IMR-90 (cell line): Measurements from ENCODE around the gene RIIAD1. TPM values are rescaled to one million over a fixed set of nuclear protein-coding genes. Genes with fewer than 3 reads are reported as not detected.

Source experiments
- ATAC-seq: fragments of 200-7000 bp; cut with Tn5 transposase; 2 replicates; pipeline ENCODE4 v1.9.1; 2020; ENCODE audit warnings: low read depth, mild to moderate bottlenecking, moderate library complexity
- BruUV-seq: library from RNA; stranded (reverse); fragments of 400-500 nt; replicated peaks from 2 replicates; lab custom pipeline; 2021; lab: Mats Ljungman, UMichigan
- CTCF ChIA-PET: fragments of 300-600 bp; formaldehyde crosslinking; extraction: SDS; loops from one replicate; lab custom pipeline; 2021; ENCODE audit warnings: antibody characterized with exemption; lab: Yijun Ruan, JAX
- POLR2A ChIA-PET: fragments of 300-600 bp; sonication (Branson Sonifier 250); formaldehyde crosslinking; loops from one replicate; lab custom pipeline; 2022; ENCODE audit warnings: antibody characterized with exemption; ENCODE audit not compliant: unreplicated experiment; lab: Charles Lee
- DNase-seq: peaks from one replicate; pipeline ENCODE4 v3.0.0; 2013
- H2AFZ ChIP-seq: replicated peaks from 2 replicates; pipeline ENCODE3; 2013; ENCODE audit warnings: low read length, mild to moderate bottlenecking; ENCODE audit not compliant: poor library complexity
- H2AK5ac ChIP-seq: 2 replicates; pipeline ENCODE4 v1.6.1; 2013; ENCODE audit warnings: low read depth, low read length, inconsistent platforms
- H2AK9ac ChIP-seq: replicated peaks from 2 replicates; pipeline ENCODE3; 2013; ENCODE audit warnings: mild to moderate bottlenecking, low read depth, low read length, moderate library complexity; ENCODE audit not compliant: poor library complexity
- H2BK120ac ChIP-seq: 2 replicates; pipeline ENCODE4 v1.6.1; 2013; ENCODE audit warnings: low read depth, low read length, inconsistent platforms
- H2BK15ac ChIP-seq: 3 replicates; pipeline ENCODE4 v1.6.1; 2013; ENCODE audit warnings: low read depth, low read length, inconsistent platforms
- H2BK20ac ChIP-seq: 2 replicates; pipeline ENCODE4 v1.6.1; 2013; ENCODE audit warnings: low read depth, mild to moderate bottlenecking, inconsistent platforms, low read length, moderate library complexity
- H2BK5ac ChIP-seq: 2 replicates; pipeline ENCODE4 v1.6.1; 2013; ENCODE audit warnings: mild to moderate bottlenecking, low read depth, low read length, inconsistent platforms; ENCODE audit not compliant: poor library complexity, severe bottlenecking
- H3K14ac ChIP-seq: replicated peaks from 2 replicates; pipeline ENCODE4 v1.6.1; 2013; ENCODE audit warnings: low read depth, low read length, inconsistent platforms
- H3K18ac ChIP-seq: 2 replicates; pipeline ENCODE4 v1.6.1; 2013; ENCODE audit warnings: low read depth, low read length, control low read depth
- H3K23ac ChIP-seq: 2 replicates; pipeline ENCODE4 v1.6.1; 2013; ENCODE audit warnings: low read depth, low read length, inconsistent platforms
- H3K27ac ChIP-seq: 2 replicates; pipeline ENCODE4 v1.5.1; 2013; ENCODE audit warnings: mild to moderate bottlenecking, control low read depth, low read length; ENCODE audit not compliant: insufficient read depth
- H3K27me3 ChIP-seq: 2 replicates; pipeline ENCODE4 v1.6.1; 2013; ENCODE audit warnings: low read length; ENCODE audit not compliant: control insufficient read depth, insufficient read depth
- H3K36me3 ChIP-seq: 2 replicates; pipeline ENCODE4 v1.6.1; 2013; ENCODE audit warnings: low read length, mixed read lengths; ENCODE audit not compliant: control insufficient read depth, insufficient read depth
- H3K4ac ChIP-seq: 2 replicates; pipeline ENCODE4 v1.6.1; 2013; ENCODE audit warnings: low read depth, low read length, inconsistent platforms
- H3K4me1 ChIP-seq: 2 replicates; pipeline ENCODE4 v1.6.1; 2013; ENCODE audit warnings: low read length, mixed read lengths; ENCODE audit not compliant: control insufficient read depth, insufficient read depth
- H3K4me2 ChIP-seq: 2 replicates; pipeline ENCODE4 v1.6.1; 2013; ENCODE audit warnings: low read depth, mild to moderate bottlenecking, control low read depth, low read length, moderate library complexity
- H3K4me3 ChIP-seq: 2 replicates; pipeline ENCODE4 v1.5.1; 2013; ENCODE audit warnings: low read depth, mild to moderate bottlenecking, control low read depth, low read length, moderate library complexity; ENCODE audit not compliant: insufficient read depth
- H3K56ac ChIP-seq: 2 replicates; pipeline ENCODE4 v1.6.1; 2013; ENCODE audit warnings: low read length, inconsistent platforms; ENCODE audit not compliant: insufficient read depth; ENCODE audit errors: extremely low read depth
- H3K79me1 ChIP-seq, 2 experiments: 2 replicates each; pipeline ENCODE4 v1.6.1; 2013; ENCODE audit warnings: low read length in 2 of 2, inconsistent platforms in 1 of 2, low read depth in 1 of 2
- H3K9ac ChIP-seq: 2 replicates; pipeline ENCODE4 v1.6.1; 2013; ENCODE audit warnings: low read depth, low read length, control low read depth
- H3K9me1 ChIP-seq: 2 replicates; pipeline ENCODE4 v1.6.1; 2013; ENCODE audit warnings: low read length, inconsistent platforms; ENCODE audit not compliant: insufficient read depth
- H3K9me3 ChIP-seq: 2 replicates; pipeline ENCODE4 v1.6.1; 2013; ENCODE audit warnings: low read length; ENCODE audit not compliant: control insufficient read depth, insufficient read depth
- H4K20me1 ChIP-seq: 2 replicates; pipeline ENCODE4 v1.6.1; 2013; ENCODE audit warnings: low read length, inconsistent platforms; ENCODE audit not compliant: insufficient read depth
- H4K5ac ChIP-seq: 2 replicates; pipeline ENCODE4 v1.6.1; 2013; ENCODE audit warnings: mild to moderate bottlenecking, low read depth, low read length, control low read depth
- H4K8ac ChIP-seq, 2 experiments: 2 replicates each; pipeline ENCODE4 v1.6.1; 2013; ENCODE audit warnings: low read depth in 2 of 2, low read length in 2 of 2, control low read depth in 1 of 2, inconsistent platforms in 1 of 2
- H4K91ac ChIP-seq: 2 replicates; pipeline ENCODE4 v1.6.1; 2013; ENCODE audit warnings: low read depth, low read length, inconsistent platforms; ENCODE audit not compliant: insufficient read depth
- CEBPB ChIP-seq: IDR thresholded peaks from 2 replicates; pipeline ENCODE4 v1.6.1; 2012; ENCODE audit warnings: low read depth, low read length, improper control_type of control experiment
- CTCF ChIP-seq: conservative IDR thresholded peaks from 2 replicates; pipeline ENCODE4 v1.5.1; 2012; ENCODE audit warnings: mild to moderate bottlenecking, low read depth, low read length, improper control_type of control experiment
- FOS ChIP-seq: fragments of 150-350 bp; IDR thresholded peaks from 2 replicates; pipeline ENCODE4 v1.6.1; 2016; ENCODE audit warnings: low read depth, low read length
- MAFK ChIP-seq: IDR thresholded peaks from 2 replicates; pipeline ENCODE4 v1.6.1; 2012; ENCODE audit warnings: low read depth, low read length, improper control_type of control experiment
- MAZ ChIP-seq: IDR thresholded peaks from 2 replicates; pipeline ENCODE4 v1.6.1; 2012; ENCODE audit warnings: low read depth, mild to moderate bottlenecking, low read length, improper control_type of control experiment, moderate library complexity, borderline replicate concordance
- MXI1 ChIP-seq: IDR thresholded peaks from 2 replicates; pipeline ENCODE4 v1.6.1; 2012; ENCODE audit warnings: low read depth, mild to moderate bottlenecking, low read length, moderate library complexity, borderline replicate concordance
- NFE2L2 ChIP-seq: fragments of 150-350 bp; IDR thresholded peaks from 2 replicates; pipeline ENCODE4 v1.6.1; 2016; ENCODE audit warnings: low read depth, mild to moderate bottlenecking, low read length
- POLR2A ChIP-seq: IDR thresholded peaks from 2 replicates; pipeline ENCODE4 v1.6.1; 2012; ENCODE audit warnings: mild to moderate bottlenecking, low read depth, low read length
- RAD21 ChIP-seq: IDR thresholded peaks from 2 replicates; pipeline ENCODE4 v1.6.1; 2012; ENCODE audit warnings: low read length, improper control_type of control experiment
- RCOR1 ChIP-seq: IDR thresholded peaks from 2 replicates; pipeline ENCODE4 v1.6.1; 2012; ENCODE audit warnings: mild to moderate bottlenecking, low read length, improper control_type of control experiment; ENCODE audit not compliant: insufficient replicate concordance
- SMC3 ChIP-seq: fragments of 150-350 bp; IDR thresholded peaks from 2 replicates; pipeline ENCODE4 v1.6.1; 2016; ENCODE audit warnings: low read depth, mild to moderate bottlenecking, antibody characterized with exemption, low read length, moderate library complexity
- WGBS, 2 experiments: methylation state at CpG; one replicate each; pipeline versions ENCODE4 v1.1.5 to v1.1.7; 2013; ENCODE audit warnings: missing lambda C conversion rate in 2 of 2; ENCODE audit not compliant: insufficient read length in 1 of 2; ENCODE audit errors: extremely low coverage in 2 of 2; 5-methylcytosine and 5-hydroxymethylcytosine counted together
- dilution Hi-C: fragments of 300-500 bp; cut with HindIII; formaldehyde crosslinking; loops from one replicate; pipeline ENCODE4 v1.14.3; 2018; ENCODE audit warnings: low sequenced_read_pairs; ENCODE audit not compliant: unreplicated experiment
- in situ Hi-C: fragments of 300-500 bp; cut with MboI; formaldehyde crosslinking; loops from 3 replicates; pipeline ENCODE4 v1.14.3; 2019; ENCODE audit warnings: low sequenced_read_pairs, inconsistent platforms, mixed read lengths
- intact Hi-C: fragments of 100-400 bp; cut with micrococcal nuclease; formaldehyde crosslinking; loops from 2 replicates; pipeline ENCODE4 v1.10.0; 2022
- polyA plus RNA-seq, 3 experiments: library from polyadenylated mRNA; depleted of rRNA; stranded (reverse); fragments of >200 nt; gene quantifications; 2 replicates each; pipeline ENCODE4 v1.2.3, GENCODE V29; 2012; ENCODE audit warnings: low replicate concordance in 1 of 3
- total RNA-seq: library from RNA; depleted of rRNA; stranded (reverse); fragments of >200 nt; gene quantifications from 2 replicates; pipeline ENCODE4 v1.2.3, GENCODE V29; 2012

The RIIAD1 gene
- total and polyA plus RNA-seq, 2 of the 4 experiments (the other 2 are of a cell fraction) = not detected

DNA sequence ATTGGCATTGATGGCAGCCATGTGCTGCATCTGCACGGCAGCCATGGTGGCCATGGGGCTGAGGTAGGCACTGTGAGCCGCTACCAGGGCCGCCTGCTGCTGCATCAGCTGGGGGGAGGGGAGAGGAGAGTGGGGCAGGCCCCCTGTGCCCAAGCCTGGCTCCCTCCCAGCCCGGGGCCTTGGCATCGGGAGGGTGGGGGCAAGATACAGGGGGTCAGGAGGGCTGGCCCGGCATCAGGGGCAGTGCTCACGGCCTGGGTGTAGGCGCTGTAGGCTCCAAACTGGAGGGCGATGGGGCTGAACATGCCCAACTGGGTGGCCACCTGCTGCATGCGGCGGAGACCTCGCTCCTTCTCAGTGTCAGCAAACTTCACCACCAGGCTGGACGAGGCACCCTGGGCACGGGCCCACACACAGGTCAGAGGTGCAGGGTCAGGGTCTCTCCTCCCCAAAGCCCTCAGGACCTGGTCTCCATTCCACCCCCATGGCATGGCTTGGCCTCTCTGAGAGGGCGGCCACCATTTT is 13.7 kb upstream of the RIIAD1 start:
- no peaks in the 10 kb centered on the region for H3K9me1 ChIP-seq
- POLR2A ChIA-PET = no interaction called here
- DNase-seq = no peak
- H3K9ac ChIP-seq = no peak overlapping the region
- H4K8ac ChIP-seq = no peak overlapping the region
- H4K5ac ChIP-seq = no peak overlapping the region
- no peak overlapping the region for H2AK5ac ChIP-seq
- in situ Hi-C loops = no loop called here
- H3K9me3 ChIP-seq = no peaks in the 10 kb centered on the region
- H3K36me3 ChIP-seq = no peaks in the 10 kb centered on the region
- intact Hi-C loops = no loop called here
- H3K4me2 ChIP-seq = no peak overlapping the region
- H3K56ac ChIP-seq = no peak overlapping the region
- no TSS peak for BruUV-seq
- H3K14ac ChIP-seq = no peak overlapping the region
- H4K20me1 ChIP-seq = no peaks in the 10 kb centered on the region; the same call in 1 of the 2 replicates
- no peak overlapping the region for H3K4me3 ChIP-seq
- no peak overlapping the region for H3K27ac ChIP-seq
- no peak overlapping the region for H2BK15ac ChIP-seq
- no peak overlapping the region for H3K18ac ChIP-seq
- CTCF ChIA-PET = no interaction called here
- no peak overlapping the region for H3K4ac ChIP-seq
- H3K4me1 ChIP-seq = no peaks in the 10 kb centered on the region
- dilution Hi-C loops = no loop called here
- peaks cover 21% of the 10 kb centered on the region for H3K27me3 ChIP-seq
- TF ChIP-seq CTCF (no peak), MXI1 (no peak), CEBPB (no peak), MAZ (no peak), SMC3 (no peak), POLR2A (no peak), FOS (no peak), RCOR1 (no peak), NFE2L2 (no peak), RAD21 (no peak), MAFK (no peak)
- H3K79me1 ChIP-seq = no peaks in the 10 kb centered on the region
- no peak overlapping the region for H2BK5ac ChIP-seq
- H2AFZ ChIP-seq = no peak overlapping the region
- no peak overlapping the region for H2BK120ac ChIP-seq
- WGBS, 2 experiments = 96% methylated on average over 4 of the region's 15 CpGs; no CpG with 5 or more reads in 1 of the 2 experiments
- no peak overlapping the region for H4K91ac ChIP-seq
- H2BK20ac ChIP-seq = no peak overlapping the region
- no peak overlapping the region for H3K23ac ChIP-seq
- ATAC-seq = no peak
- H2AK9ac ChIP-seq = no peak overlapping the region
